GM21619 (cell line): Measurements from ENCODE around the gene ST6GALNAC5.
"Not testable (repeated sequence)": the region's sequence is repeated elsewhere in the genome, so short reads cannot be mapped to it uniquely, and the experiment has no call there.

Source experiments
- ATAC-seq: cut with Tn5 transposase; IDR thresholded peaks from one replicate; pipeline ENCODE4 v1.9.1; 2021; ENCODE audit not compliant: unreplicated experiment

The ST6GALNAC5 gene

DNA sequence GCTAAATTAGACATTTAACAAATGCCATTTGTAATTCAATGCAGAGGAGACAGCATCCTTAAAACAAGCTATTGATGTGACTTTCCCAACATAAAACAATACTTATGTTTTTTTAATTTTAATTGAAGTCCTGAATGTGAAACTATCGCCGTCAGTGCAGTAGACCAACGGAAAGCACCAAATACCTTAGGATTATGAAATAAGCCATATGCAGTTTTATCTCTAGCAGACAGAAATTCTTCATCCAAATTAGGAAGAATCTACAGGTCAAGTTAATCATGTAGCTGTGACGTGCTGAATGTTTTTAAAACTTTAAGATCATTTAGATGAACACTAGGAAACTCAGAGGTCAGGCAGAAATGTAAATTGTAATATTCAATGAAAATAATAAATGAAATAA is 714 bp upstream of the ST6GALNAC5 start:
- no peak for ATAC-seq

DNA sequence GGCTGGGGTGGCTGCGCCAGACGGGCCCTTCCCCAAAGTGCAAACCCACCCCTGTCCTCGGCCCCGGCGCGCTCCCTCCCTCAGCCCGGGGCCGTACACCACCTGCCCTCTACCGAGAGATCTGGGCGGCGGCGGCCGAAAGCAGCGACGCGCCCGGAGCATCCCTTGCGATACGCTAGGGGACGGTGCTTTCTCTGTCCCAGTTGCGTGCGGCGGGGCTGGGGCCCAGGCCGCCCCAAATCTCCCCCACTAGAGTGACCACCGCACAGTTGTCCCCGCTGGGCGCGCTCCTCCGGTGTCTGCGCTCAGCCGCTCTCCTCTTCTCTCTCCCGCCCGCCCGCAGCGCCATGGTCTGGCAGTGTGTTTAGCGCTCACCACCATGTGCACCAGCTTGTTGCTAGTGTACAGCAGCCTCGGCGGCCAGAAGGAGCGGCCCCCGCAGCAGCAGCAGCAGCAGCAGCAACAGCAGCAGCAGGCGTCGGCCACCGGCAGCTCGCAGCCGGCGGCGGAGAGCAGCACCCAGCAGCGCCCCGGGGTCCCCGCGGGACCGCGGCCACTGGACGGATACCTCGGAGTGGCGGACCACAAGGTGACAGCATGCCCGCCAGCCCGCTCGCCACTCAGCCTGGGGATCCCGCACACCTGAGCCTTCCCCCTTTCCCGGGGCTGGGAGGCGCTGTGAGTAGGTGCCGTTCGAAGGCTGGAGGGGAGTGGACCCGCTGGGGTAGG is 1.0 kb downstream of the ST6GALNAC5 start:
- peak; percentile 44 for ATAC-seq

DNA sequence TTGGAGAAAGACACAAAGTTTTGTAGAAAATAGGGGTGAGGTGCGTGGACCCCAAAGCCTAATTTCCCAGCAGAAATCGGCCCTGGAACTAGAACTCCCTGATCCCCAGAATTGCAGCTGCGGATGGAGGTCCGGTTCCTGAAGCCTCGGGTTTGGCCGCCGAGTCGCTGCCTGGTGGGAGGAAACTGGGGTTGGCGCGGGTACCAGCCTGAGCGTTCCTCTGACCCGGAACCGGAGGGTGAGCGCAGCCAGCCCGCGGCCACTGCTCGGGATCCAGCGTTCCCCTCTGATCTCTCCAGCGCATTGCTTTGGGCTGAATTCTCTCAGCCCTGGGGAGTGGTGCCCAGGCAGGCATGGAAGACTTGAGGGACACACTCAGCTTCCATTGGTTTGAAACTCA is 1.6 kb downstream of the ST6GALNAC5 start:
- ATAC-seq = no peak

DNA sequence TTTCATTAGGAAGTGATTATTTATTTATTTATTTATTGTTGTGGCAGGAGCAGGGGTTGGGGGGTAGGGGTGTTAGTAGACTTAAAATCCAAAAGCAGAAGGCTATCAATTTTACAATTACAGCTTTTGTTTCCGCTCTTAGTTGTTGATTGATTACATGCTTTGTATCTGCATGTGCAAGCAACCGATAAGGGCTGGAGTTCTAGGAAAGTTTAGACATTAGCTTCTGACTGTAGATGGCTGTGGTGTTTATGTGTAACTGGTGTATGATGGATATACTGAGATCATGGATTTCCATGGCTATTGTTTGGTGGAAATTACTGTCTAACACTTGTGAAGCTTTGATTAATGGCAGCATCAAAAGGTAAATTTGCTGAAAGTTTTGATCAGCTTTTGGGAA is 2.8 kb downstream of the ST6GALNAC5 start:
- no peak for ATAC-seq

DNA sequence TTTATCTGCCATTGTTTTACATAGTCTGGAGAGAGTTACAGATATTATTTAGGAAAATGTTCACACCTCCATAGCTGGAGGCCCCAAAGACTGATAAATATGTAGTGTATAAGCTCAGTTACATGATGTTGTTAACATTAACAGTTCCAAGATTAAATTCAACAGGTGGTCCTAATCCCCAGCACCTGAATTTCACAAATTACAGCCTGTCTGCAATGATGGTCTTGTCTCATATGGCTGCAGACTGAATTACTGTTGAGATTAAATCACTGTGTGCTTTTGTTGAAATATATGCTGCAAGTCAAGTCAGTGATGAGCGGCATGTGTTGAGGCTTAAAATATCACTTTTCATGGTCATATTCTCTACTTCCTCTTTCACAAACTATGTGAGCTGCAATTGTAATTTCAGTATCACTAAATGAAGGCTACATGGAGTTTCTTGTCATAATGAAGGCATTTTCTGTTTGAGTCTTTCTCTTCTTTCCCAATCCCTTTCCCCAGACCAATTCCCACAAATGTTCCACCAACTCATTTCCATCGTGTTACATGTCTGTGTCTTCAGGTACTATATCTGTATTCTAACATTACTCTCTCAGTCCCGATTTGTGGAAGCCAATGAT is 4.2 kb downstream of the ST6GALNAC5 start:
- peak; percentile 79 for ATAC-seq

DNA sequence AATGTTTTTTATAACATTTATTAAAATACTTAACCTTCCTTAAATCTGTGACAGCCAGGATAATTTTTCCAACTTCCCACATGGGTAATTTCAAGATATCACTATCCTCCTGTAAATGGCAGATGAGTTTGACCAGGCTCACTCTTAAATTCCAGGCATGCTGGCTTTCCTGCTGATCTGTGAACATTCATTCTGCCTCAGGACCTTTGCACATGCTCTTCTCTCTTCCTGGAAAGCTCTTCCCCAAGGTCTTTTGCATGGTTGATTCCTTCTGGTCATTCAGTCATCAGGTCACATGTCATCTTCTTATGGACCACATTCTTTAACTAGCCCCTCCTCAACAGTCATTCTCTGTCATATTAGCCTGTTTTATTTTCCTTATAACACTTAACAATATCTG is 5.7 kb downstream of the ST6GALNAC5 start:
- no peak for ATAC-seq

DNA sequence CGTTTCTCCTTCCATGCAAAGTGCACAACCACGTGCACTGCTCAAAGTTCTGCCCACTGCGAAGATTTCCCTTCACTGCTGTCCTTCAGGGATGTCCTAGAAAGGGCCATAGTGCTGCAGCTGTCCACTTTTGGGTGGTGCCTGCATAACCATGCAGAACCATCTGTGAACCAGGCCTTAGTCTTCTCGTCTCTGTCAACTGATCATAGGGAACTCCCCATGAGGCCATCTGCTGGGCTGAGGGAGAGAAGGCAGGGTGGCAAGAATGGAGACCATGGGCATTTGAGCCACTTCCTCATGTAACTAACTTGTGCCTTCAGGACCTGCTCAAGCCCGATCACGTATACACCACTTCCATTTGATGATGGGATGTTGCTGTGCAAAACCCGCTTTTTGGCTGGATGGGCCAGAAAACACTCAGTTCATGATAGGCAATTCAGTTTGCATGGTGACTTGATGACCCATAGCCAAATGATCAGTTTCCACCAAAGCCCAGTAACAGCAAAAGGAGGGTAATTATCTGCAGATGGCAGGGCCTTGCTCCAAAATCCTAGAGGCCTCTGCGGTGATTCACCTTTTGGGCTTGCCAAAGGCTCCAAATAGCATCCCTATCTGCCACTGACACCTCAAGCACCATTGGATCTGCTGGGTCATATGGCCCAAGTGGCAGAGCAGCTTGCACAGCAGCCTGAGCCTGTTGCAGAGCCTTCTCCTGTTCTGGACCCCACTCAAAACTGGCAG is 9.5 kb downstream of the ST6GALNAC5 start:
- ATAC-seq = no peak

DNA sequence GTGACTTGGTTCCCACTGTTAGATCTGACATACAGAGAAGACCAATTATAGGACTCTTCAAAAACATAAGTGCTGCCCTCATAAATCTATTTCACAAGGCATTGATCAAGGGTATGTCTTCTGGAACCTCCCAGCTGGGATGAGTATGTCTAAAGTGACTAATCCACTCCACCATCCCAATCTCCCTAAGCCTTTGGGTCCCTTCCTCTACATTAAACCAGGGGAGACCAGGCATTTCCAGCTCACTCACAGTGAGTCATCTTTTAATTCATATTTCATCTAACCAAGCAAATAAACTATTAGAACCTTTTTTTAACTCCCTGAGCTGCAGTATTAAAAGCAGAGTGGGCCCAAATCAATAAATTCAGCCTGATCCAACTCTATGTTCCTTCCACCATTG is 11.7 kb downstream of the ST6GALNAC5 start:
- not testable (repeated sequence) for ATAC-seq

DNA sequence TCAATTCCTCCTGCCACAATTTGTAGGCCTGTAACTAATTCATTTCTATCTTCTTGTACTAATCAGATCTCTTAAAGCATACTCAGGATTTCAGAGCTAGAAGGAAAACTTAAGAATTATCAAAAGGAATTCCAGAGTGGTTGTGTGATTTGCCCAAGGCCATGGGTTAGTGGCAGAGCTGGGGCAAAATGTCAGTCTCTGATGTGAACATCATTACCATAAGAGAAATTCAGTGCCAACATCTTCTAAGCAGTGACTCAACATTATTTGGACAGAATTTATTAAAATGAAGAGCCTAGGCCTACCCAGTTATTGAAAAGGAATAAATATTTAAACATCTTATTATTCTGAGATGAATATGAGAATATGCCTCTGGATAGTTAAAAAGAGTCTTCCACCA is 14.5 kb downstream of the ST6GALNAC5 start:
- no peak for ATAC-seq

DNA sequence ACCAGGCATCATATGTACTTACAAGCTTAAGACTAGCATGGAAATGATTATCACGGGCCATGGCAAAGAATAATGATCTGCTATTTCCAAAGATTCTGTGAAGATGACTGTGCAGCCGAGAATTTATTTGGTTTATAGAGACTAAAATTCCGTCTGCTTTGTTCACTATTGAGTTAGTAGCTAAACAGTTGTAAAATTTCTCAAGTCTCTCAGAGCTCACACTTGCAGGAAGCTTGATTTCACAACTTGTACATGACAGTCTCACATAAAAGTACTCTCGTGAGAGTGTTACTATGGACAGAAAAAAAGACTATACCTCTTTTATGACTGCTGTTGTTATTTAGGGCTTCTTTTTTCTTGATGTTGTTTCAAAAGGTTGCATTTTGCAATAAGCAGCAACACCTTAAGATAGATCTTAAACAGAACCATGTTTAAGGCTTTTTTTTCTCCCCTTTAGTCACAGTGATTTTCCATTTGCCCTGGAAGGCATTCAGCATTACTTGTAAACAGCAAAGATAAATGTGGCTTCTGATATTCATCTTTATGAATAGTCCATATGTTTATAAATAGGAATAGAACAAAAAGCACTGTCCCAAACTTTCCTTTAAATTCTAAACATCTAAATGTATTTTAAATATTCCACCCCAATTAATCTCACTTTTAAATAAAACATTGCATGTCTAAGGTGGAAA is 24.8 kb downstream of the ST6GALNAC5 start:
- no peak for ATAC-seq

DNA sequence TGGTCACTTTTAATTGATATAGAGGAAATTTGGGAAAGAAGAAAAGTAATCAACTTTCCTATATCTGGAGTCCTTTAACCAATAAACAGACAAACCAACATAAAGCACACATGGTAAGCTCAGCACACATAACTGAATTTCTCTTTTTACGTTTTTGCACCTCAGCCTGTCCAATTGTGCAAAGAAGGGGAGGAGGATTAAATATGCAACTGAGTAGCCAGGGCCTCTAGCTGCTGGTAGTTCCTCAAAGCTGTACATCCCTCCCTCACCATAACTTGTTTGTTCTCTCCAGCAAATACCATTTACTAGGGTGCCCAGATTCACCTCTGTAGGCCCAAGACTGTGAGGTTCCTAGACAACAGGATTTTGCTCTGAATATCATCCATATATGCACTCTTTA is 25.4 kb downstream of the ST6GALNAC5 start:
- ATAC-seq = no peak

DNA sequence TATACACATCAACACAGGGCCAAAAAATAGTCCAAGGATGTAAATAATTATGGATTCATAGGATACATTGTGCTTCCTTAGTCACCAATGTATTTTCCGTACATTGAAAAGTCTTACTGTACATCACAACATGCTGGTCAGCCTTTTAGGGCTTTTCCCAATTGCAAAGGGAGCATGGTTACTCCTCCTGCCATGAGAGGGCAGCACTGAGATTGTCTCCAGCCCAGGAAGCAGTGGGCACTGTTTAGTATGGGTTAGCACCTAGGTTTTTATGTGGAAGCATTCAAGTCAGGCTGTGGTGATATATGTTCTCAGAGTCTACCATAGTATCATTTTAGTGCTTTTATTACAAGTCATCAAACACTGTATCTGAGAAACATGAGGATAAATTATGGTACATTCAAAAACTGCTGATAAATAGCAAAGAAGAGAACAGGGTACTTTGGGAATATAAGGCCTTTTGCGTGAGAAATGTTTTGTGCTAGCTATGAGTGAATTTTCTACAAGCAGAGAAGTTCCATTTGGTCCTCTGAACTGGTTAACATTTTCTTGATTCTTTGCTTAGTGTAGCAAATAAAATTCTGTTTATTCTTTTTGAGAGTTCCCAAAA is 34.0 kb downstream of the ST6GALNAC5 start:
- ATAC-seq = peak; percentile 93

DNA sequence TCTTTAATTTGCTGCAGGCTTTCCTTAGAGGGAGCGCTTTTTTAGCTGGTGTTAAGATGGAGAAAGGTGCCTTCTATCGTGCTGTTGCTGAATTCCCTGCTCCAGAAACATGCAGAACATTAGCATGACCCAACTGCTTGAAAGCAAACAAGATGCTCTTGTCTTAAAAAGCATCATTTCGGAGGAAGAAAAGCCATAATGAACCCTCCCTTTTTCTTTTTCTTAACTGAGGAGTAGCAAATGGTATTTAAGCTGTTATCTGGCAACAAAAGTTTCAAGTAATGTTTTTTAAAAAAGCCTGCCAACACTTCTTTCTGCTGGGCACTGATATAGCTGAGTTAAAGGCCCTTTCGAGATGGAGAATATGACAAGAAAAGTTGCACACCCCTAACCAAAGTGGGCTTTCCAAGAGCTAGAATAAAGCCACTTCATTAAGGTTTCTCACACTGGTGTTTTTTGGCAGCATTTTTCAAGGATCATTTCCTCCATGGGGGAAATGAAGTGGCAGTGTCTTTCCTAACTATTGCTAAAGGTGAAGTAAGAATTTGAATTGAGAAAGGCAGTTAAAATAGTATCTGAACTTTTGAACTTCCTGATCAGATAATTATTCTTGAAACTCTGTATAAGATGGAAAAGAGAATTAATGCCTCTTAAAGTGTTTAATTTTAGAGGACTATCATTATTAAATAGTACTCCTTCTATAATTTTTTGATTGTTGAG is 38.8 kb downstream of the ST6GALNAC5 start:
- no peak for ATAC-seq

DNA sequence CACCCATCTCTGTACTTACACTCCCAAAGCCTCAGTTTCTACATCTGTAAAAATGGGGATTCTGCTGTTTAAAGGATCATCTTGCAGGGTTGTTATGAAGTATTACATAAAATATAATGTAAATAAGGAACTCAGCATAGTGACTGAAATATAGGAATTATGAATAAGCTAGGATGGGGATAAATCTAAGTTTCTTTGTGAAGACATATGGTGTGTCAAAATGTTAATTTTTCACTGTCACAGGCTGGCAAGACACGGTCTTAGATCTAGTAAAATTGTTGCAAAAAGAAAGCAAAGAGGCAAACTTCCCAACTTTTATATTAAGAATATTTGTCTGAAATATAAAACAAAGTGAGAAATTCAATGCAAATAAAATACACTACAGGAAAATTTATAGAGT is 42.0 kb downstream of the ST6GALNAC5 start:
- ATAC-seq = no peak

DNA sequence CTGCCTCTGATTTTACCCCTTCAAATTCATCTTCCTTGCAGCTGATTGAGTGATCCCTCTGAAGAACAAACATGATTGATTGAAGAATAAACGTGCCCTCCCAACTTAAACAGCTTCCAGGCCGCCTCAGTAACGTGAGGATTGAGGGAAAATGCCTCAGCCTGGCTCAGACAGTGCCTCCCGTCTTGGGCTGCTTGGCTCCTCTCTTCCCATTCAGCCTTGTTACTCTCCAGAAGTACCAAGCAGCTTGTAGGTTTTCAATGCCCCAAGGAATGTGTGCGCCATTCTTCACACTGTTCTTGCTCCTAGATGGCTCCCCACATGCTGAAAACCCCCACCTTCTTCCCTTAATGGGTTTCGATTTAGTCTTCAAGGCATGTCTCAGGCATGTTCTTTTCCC is 51.8 kb downstream of the ST6GALNAC5 start:
- no peak for ATAC-seq

DNA sequence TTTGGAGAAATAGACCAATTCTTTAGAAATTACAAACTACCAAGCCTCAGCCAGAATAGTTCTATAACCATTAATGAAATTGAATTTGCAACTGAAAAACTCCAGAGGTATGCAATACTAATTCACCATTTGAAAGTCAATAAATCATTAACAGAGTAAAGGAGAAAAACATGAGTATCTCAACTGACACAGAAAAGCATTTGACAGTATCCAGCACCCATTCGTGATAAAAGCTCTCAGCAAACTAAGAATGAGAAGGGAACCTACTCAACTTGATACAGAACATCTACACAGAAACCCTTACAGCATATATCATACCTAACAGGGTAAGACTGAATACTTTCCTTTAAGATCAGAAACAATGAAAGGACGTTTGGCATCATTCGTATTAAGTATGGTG is 54.3 kb downstream of the ST6GALNAC5 start:
- no peak for ATAC-seq

DNA sequence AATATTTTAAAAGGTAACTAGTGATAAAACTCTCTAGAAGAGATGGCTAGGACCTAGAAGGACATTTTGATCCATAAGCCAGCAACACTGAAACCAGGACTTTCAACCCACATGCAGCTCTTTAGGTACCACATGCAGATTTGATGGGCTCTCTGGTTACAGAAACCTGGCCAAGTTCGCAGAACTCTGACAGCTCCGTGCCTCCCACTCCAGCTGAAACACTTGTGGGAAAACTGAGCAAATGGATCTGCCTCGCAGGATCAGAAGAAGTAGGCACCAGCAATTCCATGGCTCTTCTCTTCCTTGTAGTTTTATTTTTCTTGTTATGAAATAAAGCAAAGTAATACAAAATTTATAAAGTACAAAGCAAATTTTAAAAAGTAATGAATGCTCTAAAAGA is 58.5 kb downstream of the ST6GALNAC5 start:
- ATAC-seq = no peak

DNA sequence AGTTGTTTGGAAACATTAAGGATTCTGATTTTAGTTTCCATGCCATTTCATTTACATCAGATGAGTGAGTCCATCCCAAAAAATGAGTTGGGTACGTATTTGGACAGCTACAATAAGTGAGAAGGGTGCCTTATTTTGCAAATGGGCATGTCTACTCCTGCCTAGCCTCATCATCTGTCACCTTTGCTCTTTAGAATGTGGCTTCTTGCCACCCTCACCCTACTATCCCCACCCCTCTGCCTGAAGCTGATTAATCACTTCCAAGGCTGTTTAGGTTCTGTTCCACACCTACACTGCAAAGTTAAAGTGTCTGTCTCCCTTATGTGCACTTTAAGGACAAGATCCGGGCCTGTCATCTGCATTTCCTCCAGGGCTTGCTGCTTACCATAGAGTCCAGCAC is 61.2 kb downstream of the ST6GALNAC5 start:
- no peak for ATAC-seq

DNA sequence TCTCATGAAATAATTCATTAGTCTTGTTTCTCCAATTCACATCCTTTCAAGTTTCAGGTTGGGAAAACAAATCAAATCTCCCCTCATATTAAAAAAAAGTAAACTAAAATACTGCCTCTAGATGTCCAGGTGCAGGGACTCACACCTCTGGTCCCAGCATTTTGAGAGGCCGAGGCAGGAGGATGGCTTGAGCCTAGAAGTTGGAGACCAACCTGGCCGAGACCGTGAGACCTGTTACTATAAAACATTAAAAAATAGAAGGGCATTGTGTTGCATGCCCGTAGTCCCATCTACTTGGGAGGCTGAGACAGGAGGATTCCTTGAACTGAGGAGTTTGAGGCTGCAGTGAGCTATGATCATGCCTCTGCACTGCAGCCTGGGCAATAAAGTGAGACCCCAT is 61.9 kb downstream of the ST6GALNAC5 start:
- ATAC-seq = no peak
